HEK293 (cell line): ENCODE data around the gene SNRNP40.

Source experiments
- CTCF ChIP-seq: fragments of 450-650 bp; formaldehyde crosslinking; IDR thresholded peaks from 2 replicates; pipeline ENCODE4 v1.5.1; 2016; ENCODE audit warnings: missing biosample characterization, missing genetic modification characterization
- PATZ1 ChIP-seq: fragments of 450-650 bp; formaldehyde crosslinking; IDR thresholded peaks from 2 replicates; pipeline ENCODE4 v1.5.1; 2016; ENCODE audit warnings: missing biosample characterization, missing genetic modification characterization
- SP2 ChIP-seq: fragments of 450-650 bp; formaldehyde crosslinking; IDR thresholded peaks from 2 replicates; pipeline ENCODE4 v1.5.1; 2016; ENCODE audit warnings: missing biosample characterization, missing genetic modification characterization
- YY1 ChIP-seq: fragments of 450-650 bp; formaldehyde crosslinking; IDR thresholded peaks from 2 replicates; pipeline ENCODE4 v1.5.1; 2018; ENCODE audit warnings: missing biosample characterization, missing genetic modification characterization
- ZNF423 ChIP-seq: fragments of 450-650 bp; formaldehyde crosslinking; IDR thresholded peaks from 2 replicates; pipeline ENCODE4 v1.5.1; 2016; ENCODE audit warnings: missing biosample characterization, missing genetic modification characterization
- ZNF837 ChIP-seq: fragments of 450-650 bp; formaldehyde crosslinking; IDR thresholded peaks from 2 replicates; pipeline ENCODE4 v1.5.1; 2016; ENCODE audit warnings: missing biosample characterization, missing genetic modification characterization

- TF ChIP-seq YY1 (tag by site-specific recombination) (no peak), PATZ1 (no peak), ZNF837 (tag by site-specific recombination) (no peak), CTCF (tag by site-specific recombination) (no peak), SP2 (tag by site-specific recombination) (no peak), ZNF423 (tag by site-specific recombination) (no peak)
Measured at GRCh38 chr1:31310198-31310597, 13.6 kb upstream of the SNRNP40 start.
